Heart left ventricle (tissue), 13 donors: ENCODE results near the gene CCDC112.

Experiments
- CTCF ChIP-seq, 12 donors: fragments of 200-600 bp; sonication (generic) in 4 of 12; IDR thresholded peaks; one replicate each; pipeline versions ENCODE4 v1.5.0 to v1.8.0; 2018 to 2022; ENCODE audit warnings: antibody characterized with exemption in 12 of 12, mild to moderate bottlenecking in 5 of 12
- POLR2A ChIP-seq, 2 donors: fragments of 450-650 bp; IDR thresholded peaks; one replicate each; pipeline ENCODE4 v1.6.1; 2017; ENCODE audit warnings: antibody characterized with exemption in 2 of 2, mild to moderate bottlenecking in 2 of 2, moderate library complexity in 2 of 2
- donor health status: ischemic (EF 13 %, LVEDD 7.1; RV severe dilation, severe dysfunction).
- donor health status: DM: no; HTN: yes; CAD: no.
- donor health status: DM: no; HTN: no; CAD: no.
- donor health status: ischemic (EF 25% LVEDD 6.9; RV normal size, moderate dysfunction).
- donor health status: ischemic (EF 25% LVEDD 5.7; RV mildly dilated, moderate dysfunction).
- donor health status: ischemic (EF 35%, LVEDD 5.7; RV mildly dilated, moderate dysfunction).
- donor health status: nonischemic (EF 11% LVEDD 7.7; RV severe dilation, severe dysfunction).
- donor health status: DM: yes; HTN: yes; CAD: no.
- donor health status: PGD.
- donor health status: ischemic (EF 29% LVEDD 5.4; RV normal size, mild dysfunction).
- donor health status: nonischemic (EF 23%, LVEDD 6.1; RV moderate dilation, normal function).

GRCh38 chr5:115243412-115243811, 53.0 kb downstream of the CCDC112 start:
- TF ChIP-seq POLR2A (IDR thresholded peaks at IDR 0.05) (no peak), CTCF (IDR thresholded peaks at IDR 0.05) (no peak)
